ENCODE measurements around the gene RASSF3.

RASSF3 gene

DNA sequence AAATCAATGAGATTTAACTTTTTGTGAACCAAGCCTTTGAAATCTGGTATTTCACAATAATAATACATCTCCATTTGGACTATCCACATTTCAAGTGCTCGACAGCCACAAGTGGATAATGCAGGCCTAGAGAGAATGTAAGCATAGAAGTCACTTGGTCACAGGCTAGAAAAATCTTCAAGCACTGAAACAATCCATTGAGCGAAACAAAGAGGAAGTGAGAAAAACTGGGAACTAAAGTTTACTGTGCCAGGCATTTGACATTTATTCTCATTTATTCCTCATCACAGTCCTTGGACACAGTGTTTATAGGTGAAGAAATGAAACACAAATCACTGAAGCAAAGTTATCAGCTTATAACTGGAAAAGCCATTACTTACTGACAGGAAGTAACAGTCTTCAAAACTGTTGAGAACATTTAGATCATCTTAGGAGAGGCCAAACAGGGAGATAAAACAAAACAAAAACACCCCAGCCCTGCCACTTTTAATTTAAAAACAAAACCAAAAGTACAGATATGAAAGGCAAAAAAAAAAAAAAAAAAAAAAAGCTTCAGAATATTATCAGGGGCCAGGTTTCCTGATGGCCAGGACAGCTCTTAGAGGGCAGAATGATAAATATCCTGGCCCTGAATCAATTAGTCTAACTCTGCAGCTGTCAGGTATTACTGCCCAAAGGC, 119.8 kb downstream of the RASSF3 start:
- Histone ChIP-seq H3K9ac (ENCODE audit: low read depth, low read length) (no peak overlapping the region), H3K27me3 (ENCODE audit: control insufficient read depth, insufficient read depth, low read length) (no peaks in the 10 kb centered on the region), H3K4me1 (ENCODE audit: control insufficient read depth, insufficient read depth, low read length) (peaks cover 14% of the 10 kb centered on the region), H3K4me2 (ENCODE audit: low read length) (no peak overlapping the region), H3K36me3 (ENCODE audit: insufficient read depth, low read length) (peaks cover 8% of the 10 kb centered on the region), H3K4me3 (ENCODE audit: low read length) (no peak overlapping the region), H3K9me3 (replicated peaks; ENCODE audit: low read length) (no peaks in the 10 kb centered on the region)

- H3K4me2 ChIP-seq (ENCODE audit: low read length), result no peak overlapping the region
- no peak overlapping the region for H3K9ac ChIP-seq (ENCODE audit: low read depth, low read length)
- peaks cover 8% of the 10 kb centered on the region for H3K36me3 ChIP-seq (ENCODE audit: insufficient read depth, low read length)
- H3K27me3 ChIP-seq (ENCODE audit: control insufficient read depth, insufficient read depth, low read length), result no peaks in the 10 kb centered on the region
- H3K4me3 ChIP-seq (ENCODE audit: low read length), result no peak overlapping the region
- H3K9me3 ChIP-seq (replicated peaks; ENCODE audit: low read length), result no peaks in the 10 kb centered on the region
- H3K4me1 ChIP-seq (ENCODE audit: control insufficient read depth, insufficient read depth, low read length), result peaks cover 14% of the 10 kb centered on the region
These were observed 120.3 kb downstream of the RASSF3 start for GRCh38 chr12:64730588-64730969.

GRCh38 chr12:64731683-64732082, 121.4 kb downstream of the RASSF3 start:
- Histone ChIP-seq H3K36me3 (ENCODE audit: insufficient read depth, low read length) (peaks cover 13% of the 10 kb centered on the region), H3K9me3 (replicated peaks; ENCODE audit: low read length) (no peaks in the 10 kb centered on the region), H3K4me2 (ENCODE audit: low read length) (no peak overlapping the region), H3K4me1 (ENCODE audit: control insufficient read depth, insufficient read depth, low read length) (peaks cover 14% of the 10 kb centered on the region), H3K4me3 (ENCODE audit: low read length) (no peak overlapping the region), H3K9ac (ENCODE audit: low read depth, low read length) (no peak overlapping the region), H3K27me3 (ENCODE audit: control insufficient read depth, insufficient read depth, low read length) (no peaks in the 10 kb centered on the region)

DNA sequence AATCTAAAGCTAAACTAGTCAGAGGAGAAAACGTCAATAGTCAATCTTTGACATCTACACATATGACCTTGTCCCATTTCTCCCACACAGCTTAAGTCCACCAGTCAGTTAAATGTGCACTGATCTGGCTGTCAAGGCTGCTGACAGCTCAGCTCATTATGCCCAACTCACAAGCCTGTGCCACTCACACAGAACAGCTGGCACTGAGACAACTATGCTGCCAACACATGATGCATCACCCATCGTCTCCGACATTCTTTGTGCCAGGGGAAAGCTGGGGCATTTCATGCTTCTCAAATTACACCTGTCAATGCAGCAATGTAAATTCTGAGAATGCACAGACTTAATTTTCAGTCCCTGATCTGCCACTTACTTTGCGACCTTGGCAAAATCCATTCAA, 123.6 kb downstream of the RASSF3 start:
- H3K9me3 ChIP-seq (replicated peaks; ENCODE audit: low read length), result no peaks in the 10 kb centered on the region
- no peak overlapping the region for H3K9ac ChIP-seq (ENCODE audit: low read depth, low read length)
- peaks cover 21% of the 10 kb centered on the region for H3K36me3 ChIP-seq (ENCODE audit: insufficient read depth, low read length)
- no peak overlapping the region for H3K4me3 ChIP-seq (ENCODE audit: low read length)
- H3K4me1 ChIP-seq (ENCODE audit: control insufficient read depth, insufficient read depth, low read length), result peaks cover 16% of the 10 kb centered on the region
- peak overlapping the region; percentile 51 for H3K4me2 ChIP-seq (ENCODE audit: low read length)
- H3K27me3 ChIP-seq (ENCODE audit: control insufficient read depth, insufficient read depth, low read length), result no peaks in the 10 kb centered on the region

DNA sequence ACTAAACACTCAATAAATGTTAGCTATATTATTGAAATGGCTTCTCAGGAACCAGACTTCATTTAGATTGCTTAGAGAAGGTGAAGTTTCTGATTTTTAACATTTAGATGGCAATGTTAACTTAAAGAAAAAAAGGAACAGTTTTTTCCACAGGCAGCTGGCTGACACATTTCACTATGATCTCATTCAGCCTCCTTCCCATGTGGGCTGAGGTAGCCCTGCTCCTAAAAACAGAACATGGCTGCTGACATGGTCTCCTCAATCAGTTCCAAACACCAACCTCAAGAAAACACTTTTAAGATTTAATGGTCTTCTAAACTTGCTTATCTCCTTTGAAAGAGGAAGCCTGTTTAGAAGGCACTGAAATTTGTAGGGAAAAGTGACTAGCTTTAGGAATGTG, 125.1 kb downstream of the RASSF3 start:
- H3K9me3 ChIP-seq (replicated peaks; ENCODE audit: low read length), result no peaks in the 10 kb centered on the region
- H3K4me2 ChIP-seq (ENCODE audit: low read length), result no peak overlapping the region
- no peak overlapping the region for H3K9ac ChIP-seq (ENCODE audit: low read depth, low read length)
- H3K4me1 ChIP-seq (ENCODE audit: control insufficient read depth, insufficient read depth, low read length), result peaks cover 24% of the 10 kb centered on the region
- H3K27me3 ChIP-seq (ENCODE audit: control insufficient read depth, insufficient read depth, low read length), result no peaks in the 10 kb centered on the region
- H3K36me3 ChIP-seq (ENCODE audit: insufficient read depth, low read length), result peaks cover 32% of the 10 kb centered on the region
- no peak overlapping the region for H3K4me3 ChIP-seq (ENCODE audit: low read length)

- Histone ChIP-seq H3K9me3 (replicated peaks; ENCODE audit: low read length) (no peaks in the 10 kb centered on the region), H3K4me3 (ENCODE audit: low read length) (no peak overlapping the region), H3K9ac (ENCODE audit: low read depth, low read length) (no peak overlapping the region), H3K4me2 (ENCODE audit: low read length) (no peak overlapping the region), H3K36me3 (ENCODE audit: insufficient read depth, low read length) (peaks cover 38% of the 10 kb centered on the region), H3K4me1 (ENCODE audit: control insufficient read depth, insufficient read depth, low read length) (peaks cover 24% of the 10 kb centered on the region), H3K27me3 (ENCODE audit: control insufficient read depth, insufficient read depth, low read length) (no peaks in the 10 kb centered on the region)
These were observed 126.5 kb downstream of the RASSF3 start for GRCh38 chr12:64736771-64737170.

DNA sequence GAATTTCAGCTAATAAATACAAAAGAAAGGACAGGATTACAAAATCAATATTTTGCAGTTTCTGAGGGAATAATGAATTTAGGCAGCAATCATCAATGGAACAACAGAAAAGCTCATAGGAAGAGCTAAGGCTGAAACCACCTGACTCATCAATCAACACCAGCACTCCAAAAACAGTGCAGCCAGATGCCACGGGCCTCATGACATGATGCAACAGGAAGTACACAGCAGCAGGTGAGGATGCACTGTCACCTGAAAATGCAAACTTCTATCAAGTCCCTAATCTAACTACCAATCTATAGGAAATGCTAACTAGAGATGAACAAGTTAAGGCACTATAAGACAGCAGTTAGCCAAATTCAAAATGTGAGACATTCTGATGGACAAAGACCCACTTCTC, 127.2 kb downstream of the RASSF3 start:
- no peaks in the 10 kb centered on the region for H3K27me3 ChIP-seq (ENCODE audit: control insufficient read depth, insufficient read depth, low read length)
- H3K4me3 ChIP-seq (ENCODE audit: low read length), result no peak overlapping the region
- H3K4me2 ChIP-seq (ENCODE audit: low read length), result no peak overlapping the region
- H3K4me1 ChIP-seq (ENCODE audit: control insufficient read depth, insufficient read depth, low read length), result peaks cover 24% of the 10 kb centered on the region
- H3K36me3 ChIP-seq (ENCODE audit: insufficient read depth, low read length), result peaks cover 42% of the 10 kb centered on the region
- no peaks in the 10 kb centered on the region for H3K9me3 ChIP-seq (replicated peaks; ENCODE audit: low read length)
- no peak overlapping the region for H3K9ac ChIP-seq (ENCODE audit: low read depth, low read length)

DNA sequence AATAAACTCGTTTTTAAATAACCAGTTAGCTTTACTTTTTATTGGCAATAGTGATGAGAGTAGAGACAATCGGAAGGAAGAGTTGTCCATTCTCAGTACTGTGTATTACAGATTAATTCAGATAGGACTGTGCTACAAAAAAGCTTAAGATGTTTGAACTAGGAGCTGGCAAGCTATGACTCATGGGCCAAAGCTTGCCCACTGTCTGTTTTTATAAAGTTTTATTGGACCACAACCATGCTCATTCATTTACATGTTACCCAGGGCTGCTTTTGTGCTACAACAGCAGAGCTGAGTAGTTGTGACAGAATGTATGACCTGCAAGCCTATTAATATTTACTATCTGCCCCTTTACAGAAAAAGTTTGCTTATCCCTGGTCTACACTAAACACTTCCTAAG, 129.5 kb downstream of the RASSF3 start:
- Histone ChIP-seq H3K4me2 (ENCODE audit: low read length) (no peak overlapping the region), H3K4me3 (ENCODE audit: low read length) (no peak overlapping the region), H3K9me3 (replicated peaks; ENCODE audit: low read length) (no peaks in the 10 kb centered on the region), H3K9ac (ENCODE audit: low read depth, low read length) (no peak overlapping the region), H3K36me3 (ENCODE audit: insufficient read depth, low read length) (peaks cover 64% of the 10 kb centered on the region), H3K4me1 (ENCODE audit: control insufficient read depth, insufficient read depth, low read length) (peaks cover 15% of the 10 kb centered on the region), H3K27me3 (ENCODE audit: control insufficient read depth, insufficient read depth, low read length) (no peaks in the 10 kb centered on the region)

- Histone ChIP-seq H3K4me1 (ENCODE audit: control insufficient read depth, insufficient read depth, low read length) (peaks cover 23% of the 10 kb centered on the region), H3K4me3 (ENCODE audit: low read length) (no peak overlapping the region), H3K4me2 (ENCODE audit: low read length) (no peak overlapping the region), H3K9me3 (replicated peaks; ENCODE audit: low read length) (no peaks in the 10 kb centered on the region), H3K9ac (ENCODE audit: low read depth, low read length) (no peak overlapping the region), H3K36me3 (ENCODE audit: insufficient read depth, low read length) (peaks cover 64% of the 10 kb centered on the region), H3K27me3 (ENCODE audit: control insufficient read depth, insufficient read depth, low read length) (no peaks in the 10 kb centered on the region)
These were observed 130.4 kb downstream of the RASSF3 start for GRCh38 chr12:64740646-64741045.

GRCh38 chr12:64742416-64742815, 132.1 kb downstream of the RASSF3 start:
- Histone ChIP-seq H3K4me1 (ENCODE audit: control insufficient read depth, insufficient read depth, low read length) (peaks cover 40% of the 10 kb centered on the region), H3K36me3 (ENCODE audit: insufficient read depth, low read length) (peaks cover 51% of the 10 kb centered on the region), H3K9me3 (replicated peaks; ENCODE audit: low read length) (no peaks in the 10 kb centered on the region), H3K4me3 (ENCODE audit: low read length) (no peak overlapping the region), H3K9ac (ENCODE audit: low read depth, low read length) (no peak overlapping the region), H3K27me3 (ENCODE audit: control insufficient read depth, insufficient read depth, low read length) (no peaks in the 10 kb centered on the region), H3K4me2 (ENCODE audit: low read length) (no peak overlapping the region)

- H3K4me3 ChIP-seq (ENCODE audit: low read length), result no peak overlapping the region
- no peaks in the 10 kb centered on the region for H3K9me3 ChIP-seq (replicated peaks; ENCODE audit: low read length)
- H3K36me3 ChIP-seq (ENCODE audit: insufficient read depth, low read length), result peaks cover 47% of the 10 kb centered on the region
- H3K4me1 ChIP-seq (ENCODE audit: control insufficient read depth, insufficient read depth, low read length), result peaks cover 44% of the 10 kb centered on the region
- no peak overlapping the region for H3K4me2 ChIP-seq (ENCODE audit: low read length)
- H3K9ac ChIP-seq (ENCODE audit: low read depth, low read length), result no peak overlapping the region
- no peaks in the 10 kb centered on the region for H3K27me3 ChIP-seq (ENCODE audit: control insufficient read depth, insufficient read depth, low read length)
These were observed 132.9 kb downstream of the RASSF3 start for GRCh38 chr12:64743206-64743605.

DNA sequence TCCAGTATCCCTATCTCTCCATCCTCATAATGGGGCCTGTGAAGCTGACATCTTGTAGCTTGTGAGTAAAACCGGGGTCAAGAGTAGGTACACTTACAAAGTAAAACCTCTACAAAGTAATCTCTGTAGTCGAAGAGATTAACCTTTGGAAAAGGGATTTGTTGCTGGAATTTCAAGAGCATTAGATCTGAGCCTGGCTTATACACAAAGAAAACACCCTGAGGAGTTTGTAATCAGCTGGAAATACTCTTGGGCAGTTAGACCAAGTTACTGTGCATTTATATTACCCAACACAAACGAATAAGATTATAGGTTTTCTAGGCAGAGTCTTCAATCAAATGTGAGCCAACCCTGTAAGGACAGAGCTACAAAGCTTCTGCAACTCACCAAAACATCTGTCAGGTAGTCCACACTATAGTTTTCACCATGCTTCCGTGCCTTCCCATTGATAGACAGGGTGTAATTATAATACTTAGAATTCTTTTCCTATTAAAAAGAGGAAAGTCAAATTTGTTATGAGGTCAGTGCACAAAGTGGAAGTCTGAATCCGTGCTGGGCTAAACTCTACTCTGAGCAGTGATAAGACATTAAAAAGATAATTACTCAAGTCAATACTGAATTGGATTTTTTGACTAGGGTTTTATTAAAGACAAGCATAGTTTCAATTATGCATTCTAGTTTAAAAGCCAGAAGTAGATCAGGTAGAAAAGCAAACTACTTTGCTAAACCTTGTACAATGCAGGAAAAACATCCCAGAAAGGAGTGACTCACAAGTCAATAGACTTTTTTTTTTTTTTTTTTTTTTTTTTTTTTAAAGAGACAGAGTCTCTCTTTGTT, 134.3 kb downstream of the RASSF3 start:
- peak overlapping the region; percentile 36 for H3K4me2 ChIP-seq (ENCODE audit: low read length)
- no peak overlapping the region for H3K4me3 ChIP-seq (ENCODE audit: low read length)
- no peaks in the 10 kb centered on the region for H3K27me3 ChIP-seq (ENCODE audit: control insufficient read depth, insufficient read depth, low read length)
- H3K9ac ChIP-seq (ENCODE audit: low read depth, low read length), result no peak overlapping the region
- H3K9me3 ChIP-seq (replicated peaks; ENCODE audit: low read length), result no peaks in the 10 kb centered on the region
- H3K36me3 ChIP-seq (ENCODE audit: insufficient read depth, low read length), result peaks cover 39% of the 10 kb centered on the region
- H3K4me1 ChIP-seq (ENCODE audit: control insufficient read depth, insufficient read depth, low read length), result peaks cover 38% of the 10 kb centered on the region
